Measurements from ENCODE around the gene CPD.
"Not testable (repeated sequence)": the region's sequence is repeated elsewhere in the genome, so short reads cannot be mapped to it uniquely, and the experiment has no call there.

Gene CPD

DNA sequence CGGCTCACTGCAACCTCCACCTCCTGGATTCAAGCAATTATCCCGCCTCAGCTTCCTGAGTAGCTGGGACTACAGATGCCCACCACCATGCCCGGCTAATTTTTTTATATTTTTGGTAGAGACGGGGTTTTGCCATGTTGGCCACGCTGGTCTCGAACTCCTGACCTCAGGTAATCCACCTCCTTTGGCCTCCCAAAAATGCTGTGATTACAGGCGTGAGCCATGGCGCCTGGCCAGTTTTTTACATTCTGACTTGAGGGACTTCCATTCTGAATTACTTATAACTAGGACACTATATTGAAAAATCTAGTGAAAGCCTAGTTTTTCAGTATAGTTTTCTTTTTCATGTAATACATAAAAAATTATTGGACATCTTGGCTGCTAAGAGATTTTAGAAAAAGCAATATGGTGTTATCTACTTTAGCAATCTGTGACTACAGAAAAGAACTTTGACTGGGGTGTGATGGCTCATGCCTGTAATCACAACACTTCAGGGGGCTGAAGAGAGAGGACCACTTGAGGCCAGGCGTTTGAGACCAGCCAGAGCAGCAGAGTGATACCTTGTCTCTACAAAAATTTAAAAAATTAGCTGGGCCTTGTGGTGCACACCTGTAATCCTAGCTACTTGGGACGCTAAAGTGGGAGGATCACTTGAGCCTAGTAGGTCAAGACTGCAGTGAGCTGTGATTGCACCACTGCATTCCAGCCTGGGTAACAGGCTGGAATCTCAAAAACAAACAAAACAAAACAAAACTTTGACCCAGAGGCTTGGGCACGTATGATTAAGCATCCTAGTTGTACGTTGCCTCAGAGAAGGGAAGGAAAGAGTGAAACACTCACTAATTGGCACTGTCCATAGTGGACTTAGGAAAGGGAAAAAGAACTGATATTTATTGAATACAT is 71.6 kb downstream of the CPD start:
- H3K4me3 ChIP-seq (ENCODE audit: low read length): no peak overlapping the region
- DNase-seq (ENCODE audit: low read depth): no peak
- TF ChIP-seq, protein P1, sequence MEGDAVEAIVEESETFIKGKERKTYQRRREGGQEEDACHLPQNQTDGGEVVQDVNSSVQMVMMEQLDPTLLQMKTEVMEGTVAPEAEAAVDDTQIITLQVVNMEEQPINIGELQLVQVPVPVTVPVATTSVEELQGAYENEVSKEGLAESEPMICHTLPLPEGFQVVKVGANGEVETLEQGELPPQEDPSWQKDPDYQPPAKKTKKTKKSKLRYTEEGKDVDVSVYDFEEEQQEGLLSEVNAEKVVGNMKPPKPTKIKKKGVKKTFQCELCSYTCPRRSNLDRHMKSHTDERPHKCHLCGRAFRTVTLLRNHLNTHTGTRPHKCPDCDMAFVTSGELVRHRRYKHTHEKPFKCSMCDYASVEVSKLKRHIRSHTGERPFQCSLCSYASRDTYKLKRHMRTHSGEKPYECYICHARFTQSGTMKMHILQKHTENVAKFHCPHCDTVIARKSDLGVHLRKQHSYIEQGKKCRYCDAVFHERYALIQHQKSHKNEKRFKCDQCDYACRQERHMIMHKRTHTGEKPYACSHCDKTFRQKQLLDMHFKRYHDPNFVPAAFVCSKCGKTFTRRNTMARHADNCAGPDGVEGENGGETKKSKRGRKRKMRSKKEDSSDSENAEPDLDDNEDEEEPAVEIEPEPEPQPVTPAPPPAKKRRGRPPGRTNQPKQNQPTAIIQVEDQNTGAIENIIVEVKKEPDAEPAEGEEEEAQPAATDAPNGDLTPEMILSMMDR (conservative IDR thresholded peaks at IDR 0.05; ENCODE audit: low read depth, low read length): no peak

DNA sequence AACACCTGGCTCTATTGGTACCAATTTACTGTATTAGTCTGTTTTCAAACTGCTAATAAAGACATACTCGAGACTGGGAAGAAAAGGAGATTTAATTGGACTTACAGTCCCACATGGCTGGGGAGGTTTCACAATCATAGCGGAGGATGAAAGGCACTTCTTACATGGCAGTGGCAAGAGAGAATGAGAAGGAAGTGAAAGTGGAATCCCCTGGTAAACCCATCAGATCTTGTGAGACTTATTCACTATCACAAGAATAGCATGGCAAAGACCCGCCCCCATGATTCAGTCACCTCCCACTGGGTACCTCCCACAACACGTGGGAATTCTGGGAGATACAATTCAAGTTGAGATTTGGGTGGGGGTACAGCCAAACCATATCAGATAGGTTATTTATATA is 75.9 kb downstream of the CPD start:
- no peak for DNase-seq (ENCODE audit: low read depth)
- no peak overlapping the region for H3K4me3 ChIP-seq (ENCODE audit: low read length)
- TF ChIP-seq, protein P1 (conservative IDR thresholded peaks at IDR 0.05; ENCODE audit: low read depth, low read length): no peak

DNA sequence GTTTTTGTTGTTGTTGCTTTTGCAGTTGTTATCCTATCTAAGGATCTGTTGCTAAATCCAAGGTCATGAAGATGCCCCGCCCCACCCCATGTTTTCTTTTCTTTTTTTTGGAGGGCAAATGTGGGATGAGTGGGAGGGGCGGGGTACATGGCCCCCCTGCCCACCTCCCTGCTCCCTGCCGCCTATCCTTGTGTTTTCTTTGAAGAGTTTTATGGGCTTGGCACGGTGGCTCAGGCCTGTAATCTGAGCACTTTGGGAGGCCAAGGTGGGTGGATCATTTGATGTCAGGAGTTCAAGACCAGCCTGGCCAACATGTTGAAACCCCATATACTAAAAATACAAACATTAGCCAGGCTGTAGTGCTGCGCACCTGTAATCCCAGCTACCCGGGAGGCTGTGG is 79.6 kb downstream of the CPD start:
- DNase-seq (ENCODE audit: low read depth): no peak
- no peak overlapping the region for H3K4me3 ChIP-seq (ENCODE audit: low read length)
- TF ChIP-seq, protein P1 (conservative IDR thresholded peaks at IDR 0.05; ENCODE audit: low read depth, low read length): no peak

DNA sequence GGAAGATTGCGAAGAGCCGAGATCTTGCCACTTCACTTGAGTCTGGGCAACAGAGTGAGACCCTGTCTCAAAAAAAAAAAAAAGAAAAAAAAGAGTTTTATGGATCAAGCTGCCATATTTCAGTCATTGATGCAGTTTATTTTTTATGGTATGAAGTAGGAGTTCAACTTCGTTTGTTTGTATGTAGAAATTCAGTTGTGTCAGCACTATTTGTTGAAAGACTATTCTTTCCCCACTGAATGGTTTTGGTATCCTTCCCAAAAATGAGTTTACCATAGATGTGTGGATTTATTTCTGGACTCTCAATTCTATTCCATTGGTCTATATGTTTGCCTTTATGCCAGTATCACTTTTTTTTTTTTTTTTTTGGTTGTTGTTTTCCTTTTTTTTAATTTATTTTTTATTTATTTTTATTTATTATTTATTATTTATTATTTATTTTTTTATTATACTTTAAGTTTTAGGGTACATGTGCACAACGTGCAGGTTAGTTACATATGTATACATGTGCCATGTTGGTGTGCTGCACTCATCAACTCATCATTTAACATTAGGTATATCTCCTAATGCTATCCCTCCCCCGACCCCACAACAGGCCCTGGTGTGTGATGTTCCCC is 80.2 kb downstream of the CPD start:
- not testable (repeated sequence) for DNase-seq (ENCODE audit: low read depth); H3K4me3 ChIP-seq (ENCODE audit: low read length)

DNA sequence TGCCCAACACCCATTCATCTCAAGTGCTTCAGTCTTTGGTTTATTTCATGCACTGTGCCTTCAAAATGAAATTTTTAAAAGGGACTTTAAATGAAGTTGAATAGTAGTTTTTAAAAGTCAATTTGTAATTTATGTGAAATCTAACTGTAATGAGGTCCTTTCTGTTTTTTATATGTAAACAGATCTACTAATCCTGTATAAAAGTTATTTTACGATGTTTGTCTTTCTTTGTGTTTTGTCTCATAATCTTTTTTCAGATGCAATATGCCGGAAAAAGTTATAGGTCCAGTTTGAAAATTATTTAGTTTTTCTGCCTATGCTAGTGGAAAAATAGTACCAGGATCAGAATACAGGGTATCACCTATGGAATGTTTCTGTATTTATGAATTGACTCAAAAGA is 89.7 kb downstream of the CPD start:
- TF ChIP-seq, protein P1 (conservative IDR thresholded peaks at IDR 0.05; ENCODE audit: low read depth, low read length): no peak
- no peak for DNase-seq (ENCODE audit: low read depth)
- H3K4me3 ChIP-seq (ENCODE audit: low read length): no peak overlapping the region

DNA sequence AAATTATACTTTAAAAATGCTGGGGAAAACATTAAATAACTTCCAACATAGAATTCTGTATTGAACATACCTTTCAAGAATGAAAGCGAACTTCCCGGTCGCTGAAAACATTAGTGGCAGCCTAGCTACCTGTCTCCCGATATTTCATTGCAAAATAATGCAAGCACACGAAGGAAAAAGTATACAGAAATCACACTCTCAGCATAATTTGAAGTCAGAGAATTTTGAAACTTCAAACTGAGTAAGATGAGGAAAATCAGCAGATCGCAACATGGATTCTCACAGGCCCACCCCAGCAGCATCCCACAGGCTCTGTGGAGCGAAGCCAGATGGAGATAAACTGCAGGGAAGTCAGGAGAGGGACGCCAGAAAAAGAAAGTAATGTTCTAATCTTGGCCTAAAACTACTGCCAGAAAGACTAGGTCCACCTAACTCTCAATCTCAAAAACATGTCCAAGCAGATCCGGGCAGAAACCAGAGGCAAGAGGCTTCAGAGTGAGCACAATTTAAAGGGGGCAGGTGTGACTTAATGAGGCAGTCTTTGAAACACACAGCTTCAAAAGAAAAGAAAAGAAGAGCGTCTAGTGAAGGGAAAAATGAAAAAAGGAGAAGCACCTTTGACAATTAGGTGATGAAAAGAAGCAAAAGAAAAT is 93.6 kb downstream of the CPD start:
- TF ChIP-seq, protein P1 (conservative IDR thresholded peaks at IDR 0.05; ENCODE audit: low read depth, low read length): no peak
- DNase-seq (ENCODE audit: low read depth): no peak
- no peak overlapping the region for H3K4me3 ChIP-seq (ENCODE audit: low read length)

DNA sequence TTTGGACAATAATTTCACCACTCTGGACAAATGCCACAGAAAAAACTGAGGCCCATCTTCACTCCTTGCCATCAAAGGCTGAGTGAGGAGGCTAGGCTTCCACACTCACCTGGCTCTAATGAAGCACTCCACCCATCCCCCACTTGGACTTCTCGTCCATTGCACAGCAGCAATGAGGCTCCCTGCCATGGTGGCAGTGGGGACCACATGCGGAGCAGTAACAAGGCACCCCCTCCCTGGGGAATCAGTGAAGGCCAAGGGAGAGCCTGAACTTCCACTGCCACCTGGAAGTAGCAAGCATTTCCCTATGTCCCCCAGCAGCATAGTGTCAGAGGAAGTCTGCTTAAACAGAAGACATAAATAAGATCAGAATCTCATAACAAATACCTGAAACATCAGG is 96.5 kb downstream of the CPD start:
- H3K4me3 ChIP-seq (ENCODE audit: low read length): no peak overlapping the region
- TF ChIP-seq, protein P1 (conservative IDR thresholded peaks at IDR 0.05; ENCODE audit: low read depth, low read length): no peak
- DNase-seq (ENCODE audit: low read depth): no peak

Data from retinal pigment epithelial cell (primary cell).